VCaP (cell line): ENCODE results near the gene PHF24.

Experiments
- H3K27ac ChIP-seq: fragments of 450-650 bp; 2 replicates; pipeline ENCODE4 v1.5.1; 2017
- CTCF ChIP-seq: fragments of 450-650 bp; conservative IDR thresholded peaks from 2 replicates; pipeline ENCODE4 v1.5.1; 2017; ENCODE audit warnings: mild to moderate bottlenecking, moderate library complexity

The PHF24 gene

GRCh38 chr9:34994900-34995669 lies 37.0 kb downstream of the PHF24 start:
- TF ChIP-seq CTCF = no peak

GRCh38 chr9:34995670-34996060 lies 37.6 kb downstream of the PHF24 start:
- no peak overlapping the region for H3K27ac ChIP-seq
- TF ChIP-seq CTCF = no peak

More at GRCh38 chr9:34994900-34995669, 37.0 kb downstream of the PHF24 start:
- H3K27ac ChIP-seq = peak overlapping the region; percentile 33

GRCh38 chr9:34996181-34996904 lies 38.3 kb downstream of the PHF24 start:
- H3K27ac ChIP-seq = no peak overlapping the region
- TF ChIP-seq CTCF = no peak

- TF ChIP-seq CTCF = no peak
- no peak overlapping the region for H3K27ac ChIP-seq
Observed at GRCh38 chr9:34996905-34997279, 38.8 kb downstream of the PHF24 start.

GRCh38 chr9:34997379-34997781 lies 39.3 kb downstream of the PHF24 start:
- no peak overlapping the region for H3K27ac ChIP-seq
- no peak for TF ChIP-seq CTCF

- no peak overlapping the region for H3K27ac ChIP-seq
- TF ChIP-seq CTCF = no peak
Observed at GRCh38 chr9:34998266-34998665, 40.2 kb downstream of the PHF24 start.

GRCh38 chr9:34999576-34999975 lies 41.5 kb downstream of the PHF24 start:
- H3K27ac ChIP-seq = no peak overlapping the region
- TF ChIP-seq CTCF = no peak
